ENCODE results near the gene LIM2. TPM values are rescaled to one million over a fixed set of nuclear protein-coding genes. Genes with fewer than 3 reads are reported as not detected.

LIM2 gene
- total and polyA plus RNA-seq, 9 of the 15 experiments (the other 6 are each of a cell fraction or from before 2014, with no cell fraction given) = 0.07 to 0.45 (median 0.18) TPM; not detected in 4

- no peak for TF ChIP-seq GTF3C2 (IDR thresholded peaks at IDR 0.05; ENCODE audit: borderline replicate concordance, extremely low read depth, insufficient read length)
- no peak for TF ChIP-seq KLF6 (CRISPR knock-in tag; IDR thresholded peaks at IDR 0.05; ENCODE audit: borderline replicate concordance)
- no peak for TF ChIP-seq E4F1 (CRISPR knock-in tag; IDR thresholded peaks at IDR 0.05; ENCODE audit: borderline replicate concordance)
- no peak for TF ChIP-seq HNRNPH1 (optimal IDR thresholded peaks at IDR 0.05; ENCODE audit: low read depth, low read length)
- TF ChIP-seq NR3C1 (CRISPR knock-in tag; IDR thresholded peaks at IDR 0.05) = no peak
- no peak for TF ChIP-seq ZBTB11 (CRISPR knock-in tag; IDR thresholded peaks at IDR 0.05)
- TF ChIP-seq ZBTB17 (CRISPR knock-in tag; IDR thresholded peaks at IDR 0.05) = no peak
- TF ChIP-seq GMEB1 (CRISPR knock-in tag; IDR thresholded peaks at IDR 0.05) = no peak
- 0 out of 2 replicates have a peak, but pooled peaks have one; percentile 27 for TF ChIP-seq ETV5 (CRISPR knock-in tag; IDR thresholded peaks at IDR 0.05; ENCODE audit: low read depth)
- no peak for TF ChIP-seq CEBPZ (IDR thresholded peaks at IDR 0.05; ENCODE audit: borderline replicate concordance, low read depth, low read length)
Observed at GRCh38 chr19:51366389-51367254, 21.2 kb downstream of the LIM2 start (continued).
